ENCODE measurements around the gene EDC4.
"Not testable (repeated sequence)": the region's sequence is repeated elsewhere in the genome, so short reads cannot be mapped to it uniquely, and the experiment has no call there.

The EDC4 gene

GRCh38 chr16:67872631-67873434 is at the start of gene EDC4:
Gene EDC4 (plus strand): TSS chr16:67873052. CDS start chr16:67873262, 210 bp downstream.
- no peaks in the 10 kb centered on the region for H3K9me3 ChIP-seq (ENCODE audit: control insufficient read depth, low read length)
- H3K27me3 ChIP-seq (replicated peaks; ENCODE audit: control insufficient read depth, insufficient read depth, low read length), result no peaks in the 10 kb centered on the region
- H3K36me3 ChIP-seq (ENCODE audit: control insufficient read depth, insufficient read depth, low read length, severe bottlenecking), result peaks cover 49% of the 10 kb centered on the region
- H3K4me1 ChIP-seq (ENCODE audit: control insufficient read depth, insufficient read depth, low read length), result peaks cover 21% of the 10 kb centered on the region
- peak within 1 kb of the TSS; percentile 95 for H3K9ac ChIP-seq (ENCODE audit: low read length)
- DNase-seq (ENCODE audit: low read depth), result peak; percentile 92
- H3K4me3 ChIP-seq (ENCODE audit: low read length), result peak within 1 kb of the TSS; percentile 95

GRCh38 chr16:67825119-67825518 is 47.7 kb upstream of the EDC4 start:
- no peak overlapping the region for H3K9ac ChIP-seq (ENCODE audit: low read length)
- H3K27me3 ChIP-seq (replicated peaks; ENCODE audit: control insufficient read depth, insufficient read depth, low read length), result peaks cover 2% of the 10 kb centered on the region
- no peak overlapping the region for H3K4me3 ChIP-seq (ENCODE audit: low read length)
- no peaks in the 10 kb centered on the region for H3K4me1 ChIP-seq (ENCODE audit: control insufficient read depth, insufficient read depth, low read length)
- no peaks in the 10 kb centered on the region for H3K9me3 ChIP-seq (ENCODE audit: control insufficient read depth, low read length)
- DNase-seq (ENCODE audit: low read depth), result no peak
- peaks cover 39% of the 10 kb centered on the region for H3K36me3 ChIP-seq (ENCODE audit: control insufficient read depth, insufficient read depth, low read length, severe bottlenecking)

GRCh38 chr16:67825906-67826305 is 46.9 kb upstream of the EDC4 start:
- no peak for DNase-seq (ENCODE audit: low read depth)
- Histone ChIP-seq H3K4me3 (ENCODE audit: low read length) (no peak overlapping the region), H3K9ac (ENCODE audit: low read length) (no peak overlapping the region), H3K27me3 (replicated peaks; ENCODE audit: control insufficient read depth, insufficient read depth, low read length) (peaks cover 2% of the 10 kb centered on the region), H3K36me3 (ENCODE audit: control insufficient read depth, insufficient read depth, low read length, severe bottlenecking) (peaks cover 45% of the 10 kb centered on the region), H3K9me3 (ENCODE audit: control insufficient read depth, low read length) (no peaks in the 10 kb centered on the region), H3K4me1 (ENCODE audit: control insufficient read depth, insufficient read depth, low read length) (no peaks in the 10 kb centered on the region)

- Histone ChIP-seq H3K4me3 (ENCODE audit: low read length) (no peak overlapping the region), H3K9me3 (ENCODE audit: control insufficient read depth, low read length) (no peaks in the 10 kb centered on the region), H3K36me3 (ENCODE audit: control insufficient read depth, insufficient read depth, low read length, severe bottlenecking) (peaks cover 59% of the 10 kb centered on the region), H3K9ac (ENCODE audit: low read length) (no peak overlapping the region), H3K4me1 (ENCODE audit: control insufficient read depth, insufficient read depth, low read length) (peaks cover 9% of the 10 kb centered on the region), H3K27me3 (replicated peaks; ENCODE audit: control insufficient read depth, insufficient read depth, low read length) (peaks cover 2% of the 10 kb centered on the region)
- no peak for DNase-seq (ENCODE audit: low read depth)
These were observed 44.2 kb upstream of the EDC4 start for GRCh38 chr16:67828651-67829050.

- Histone ChIP-seq H3K4me1 (ENCODE audit: control insufficient read depth, insufficient read depth, low read length) (peaks cover 13% of the 10 kb centered on the region), H3K36me3 (ENCODE audit: control insufficient read depth, insufficient read depth, low read length, severe bottlenecking) (peaks cover 41% of the 10 kb centered on the region), H3K27me3 (replicated peaks; ENCODE audit: control insufficient read depth, insufficient read depth, low read length) (no peaks in the 10 kb centered on the region), H3K4me3 (ENCODE audit: low read length) (peak overlapping the region; percentile 90), H3K9ac (ENCODE audit: low read length) (peak overlapping the region; percentile 95), H3K9me3 (ENCODE audit: control insufficient read depth, low read length) (no peaks in the 10 kb centered on the region)
- DNase-seq (ENCODE audit: low read depth), result peak; percentile 69
These were observed 39.8 kb upstream of the EDC4 start for GRCh38 chr16:67833030-67833414.

- DNase-seq (ENCODE audit: low read depth), result peak; percentile 98
- H3K4me3 ChIP-seq (ENCODE audit: low read length), result peak overlapping the region; percentile 90
These were observed 39.2 kb upstream of the EDC4 start for GRCh38 chr16:67833415-67834241.

GRCh38 chr16:67834242-67834614 is 38.6 kb upstream of the EDC4 start:
- peak overlapping the region; percentile 90 for H3K4me3 ChIP-seq (ENCODE audit: low read length)
- H3K9ac ChIP-seq (ENCODE audit: low read length), result peak overlapping the region; percentile 95
- no peaks in the 10 kb centered on the region for H3K27me3 ChIP-seq (replicated peaks; ENCODE audit: control insufficient read depth, insufficient read depth, low read length)
- peaks cover 13% of the 10 kb centered on the region for H3K4me1 ChIP-seq (ENCODE audit: control insufficient read depth, insufficient read depth, low read length)
- DNase-seq (ENCODE audit: low read depth), result no peak
- H3K36me3 ChIP-seq (ENCODE audit: control insufficient read depth, insufficient read depth, low read length, severe bottlenecking), result peaks cover 29% of the 10 kb centered on the region
- H3K9me3 ChIP-seq (ENCODE audit: control insufficient read depth, low read length), result no peaks in the 10 kb centered on the region

More at GRCh38 chr16:67833415-67834241, 39.2 kb upstream of the EDC4 start:
- H3K36me3 ChIP-seq (ENCODE audit: control insufficient read depth, insufficient read depth, low read length, severe bottlenecking), result peaks cover 35% of the 10 kb centered on the region
- peak overlapping the region; percentile 95 for H3K9ac ChIP-seq (ENCODE audit: low read length)
- H3K4me1 ChIP-seq (ENCODE audit: control insufficient read depth, insufficient read depth, low read length), result peaks cover 13% of the 10 kb centered on the region
- H3K9me3 ChIP-seq (ENCODE audit: control insufficient read depth, low read length), result no peaks in the 10 kb centered on the region
- H3K27me3 ChIP-seq (replicated peaks; ENCODE audit: control insufficient read depth, insufficient read depth, low read length), result no peaks in the 10 kb centered on the region

- H3K9me3 ChIP-seq (ENCODE audit: control insufficient read depth, low read length); DNase-seq (ENCODE audit: low read depth); H3K27me3 ChIP-seq (replicated peaks; ENCODE audit: control insufficient read depth, insufficient read depth, low read length); H3K9ac ChIP-seq (ENCODE audit: low read length); H3K36me3 ChIP-seq (ENCODE audit: control insufficient read depth, insufficient read depth, low read length, severe bottlenecking); H3K4me3 ChIP-seq (ENCODE audit: low read length): not testable (repeated sequence)
- H3K4me1 ChIP-seq (ENCODE audit: control insufficient read depth, insufficient read depth, low read length), result peaks cover 13% of the 10 kb centered on the region
These were observed 35.7 kb upstream of the EDC4 start for GRCh38 chr16:67837190-67837589.

- Histone ChIP-seq H3K9ac (ENCODE audit: low read length) (no peak overlapping the region), H3K27me3 (replicated peaks; ENCODE audit: control insufficient read depth, insufficient read depth, low read length) (no peaks in the 10 kb centered on the region), H3K4me3 (ENCODE audit: low read length) (no peak overlapping the region), H3K9me3 (ENCODE audit: control insufficient read depth, low read length) (no peaks in the 10 kb centered on the region), H3K36me3 (ENCODE audit: control insufficient read depth, insufficient read depth, low read length, severe bottlenecking) (no peaks in the 10 kb centered on the region), H3K4me1 (ENCODE audit: control insufficient read depth, insufficient read depth, low read length) (peaks cover 9% of the 10 kb centered on the region)
- no peak for DNase-seq (ENCODE audit: low read depth)
These were observed 35.0 kb upstream of the EDC4 start for GRCh38 chr16:67837811-67838210.

GRCh38 chr16:67841198-67841815 is 31.5 kb upstream of the EDC4 start:
- DNase-seq (ENCODE audit: low read depth), result no peak
- H3K4me3 ChIP-seq (ENCODE audit: low read length), result peak overlapping the region; percentile 96
- H3K9ac ChIP-seq (ENCODE audit: low read length), result peak overlapping the region; percentile 99
- no peaks in the 10 kb centered on the region for H3K36me3 ChIP-seq (ENCODE audit: control insufficient read depth, insufficient read depth, low read length, severe bottlenecking)
- H3K9me3 ChIP-seq (ENCODE audit: control insufficient read depth, low read length), result no peaks in the 10 kb centered on the region
- H3K27me3 ChIP-seq (replicated peaks; ENCODE audit: control insufficient read depth, insufficient read depth, low read length), result no peaks in the 10 kb centered on the region
- peaks cover 35% of the 10 kb centered on the region for H3K4me1 ChIP-seq (ENCODE audit: control insufficient read depth, insufficient read depth, low read length)
